Prostate gland (tissue), 2 donors: ENCODE measurements around the gene SLC10A7. TPM values are rescaled to one million over a fixed set of nuclear protein-coding genes. Genes with fewer than 3 reads are reported as not detected.

Experiments used
- DNase-seq: peaks from one replicate; pipeline ENCODE4 v3.0.0-alpha.2; 2019; ENCODE audit warnings: low spot score
- H3K27ac ChIP-seq, 2 donors: fragments of 200-600 bp; sonication (generic); 2 replicates each; pipeline ENCODE4 v1.5.1; 2017 to 2019
- H3K27me3 ChIP-seq: fragments of 200-600 bp; sonication (generic); replicated peaks from 2 replicates; pipeline ENCODE4 v1.5.1; 2019; ENCODE audit not compliant: insufficient read depth
- H3K36me3 ChIP-seq, 2 donors: fragments of 200-600 bp; sonication (generic); 1 replicate in 1 of 2; 2 replicates in 1 of 2; pipeline versions ENCODE4 v1.5.1 to v1.8.1; 2017 to 2019
- H3K4me1 ChIP-seq: fragments of 200-600 bp; sonication (generic); replicated peaks from 2 replicates; pipeline ENCODE4 v1.5.1; 2019
- H3K4me3 ChIP-seq, 2 donors: fragments of 200-600 bp; sonication (generic); 2 replicates each; pipeline ENCODE4 v1.5.1; 2017 to 2019
- H3K9me3 ChIP-seq: fragments of 200-600 bp; sonication (generic); 2 replicates; pipeline ENCODE4 v1.5.1; 2017
- POLR2A ChIP-seq: fragments of 450-650 bp; IDR thresholded peaks from one replicate; pipeline ENCODE4 v1.6.1; 2016; ENCODE audit warnings: antibody characterized with exemption, mild to moderate bottlenecking
- POLR2AphosphoS5 ChIP-seq: sonication (generic); formaldehyde crosslinking; IDR thresholded peaks from one replicate; pipeline ENCODE4 v1.6.1; 2017; ENCODE audit warnings: antibody characterized with exemption
- WGBS: methylation state at CpG from one replicate; pipeline ENCODE4 v1.1.5; 2018; 5-methylcytosine and 5-hydroxymethylcytosine counted together
- intact Hi-C: fragments of 100-400 bp; cut with DNase I; formaldehyde crosslinking; loops from one replicate; pipeline ENCODE4 v1.14.2; 2022
- total RNA-seq, 2 donors: library from RNA; depleted of rRNA; stranded (reverse); fragments of >200 nt; gene quantifications; one replicate each; pipeline ENCODE4 v1.1.0, GENCODE V29; 2016
- TF ChIP-seq, protein P1 (sequence below), 4 experiments: fragments of 200-600 bp in 2 of 4; fragments of 450-650 bp in 2 of 4; sonication (generic) in 2 of 4; IDR thresholded peaks; 1 replicate in 3 of 4; 2 replicates in 1 of 4; pipeline ENCODE4 v1.5.1; 2016 to 2019; ENCODE audit warnings: antibody characterized with exemption in 4 of 4, mild to moderate bottlenecking in 2 of 4, moderate library complexity in 2 of 4

The SLC10A7 gene
- total RNA-seq, 2 donors from 2014 or later = 9.9 to 11.2 TPM

GRCh38 chr4:146238107-146238506 is 283.6 kb downstream of the SLC10A7 start:
- no peaks in the 10 kb centered on the region for H3K4me1 ChIP-seq
- intact Hi-C loops = no loop called here
- 93% methylated on average over 3 of the region's 3 CpGs for WGBS

GRCh38 chr4:146237092-146237491 is 284.6 kb downstream of the SLC10A7 start:
- DNase-seq = no peak
- WGBS = 92% methylated on average over 6 of the region's 6 CpGs
- H3K27ac ChIP-seq = no peak overlapping the region
- H3K9me3 ChIP-seq = no peaks in the 10 kb centered on the region
- TF ChIP-seq POLR2A (no peak), POLR2AphosphoS5 (no peak)
- TF ChIP-seq, protein P1, sequence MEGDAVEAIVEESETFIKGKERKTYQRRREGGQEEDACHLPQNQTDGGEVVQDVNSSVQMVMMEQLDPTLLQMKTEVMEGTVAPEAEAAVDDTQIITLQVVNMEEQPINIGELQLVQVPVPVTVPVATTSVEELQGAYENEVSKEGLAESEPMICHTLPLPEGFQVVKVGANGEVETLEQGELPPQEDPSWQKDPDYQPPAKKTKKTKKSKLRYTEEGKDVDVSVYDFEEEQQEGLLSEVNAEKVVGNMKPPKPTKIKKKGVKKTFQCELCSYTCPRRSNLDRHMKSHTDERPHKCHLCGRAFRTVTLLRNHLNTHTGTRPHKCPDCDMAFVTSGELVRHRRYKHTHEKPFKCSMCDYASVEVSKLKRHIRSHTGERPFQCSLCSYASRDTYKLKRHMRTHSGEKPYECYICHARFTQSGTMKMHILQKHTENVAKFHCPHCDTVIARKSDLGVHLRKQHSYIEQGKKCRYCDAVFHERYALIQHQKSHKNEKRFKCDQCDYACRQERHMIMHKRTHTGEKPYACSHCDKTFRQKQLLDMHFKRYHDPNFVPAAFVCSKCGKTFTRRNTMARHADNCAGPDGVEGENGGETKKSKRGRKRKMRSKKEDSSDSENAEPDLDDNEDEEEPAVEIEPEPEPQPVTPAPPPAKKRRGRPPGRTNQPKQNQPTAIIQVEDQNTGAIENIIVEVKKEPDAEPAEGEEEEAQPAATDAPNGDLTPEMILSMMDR (IDR thresholded peaks at IDR 0.05) = no peak
- H3K4me3 ChIP-seq = no peak overlapping the region
- H3K27me3 ChIP-seq = no peaks in the 10 kb centered on the region
- intact Hi-C loops = no loop called here
- H3K4me1 ChIP-seq = no peaks in the 10 kb centered on the region
- no peaks in the 10 kb centered on the region for H3K36me3 ChIP-seq

More at GRCh38 chr4:146238107-146238506, 283.6 kb downstream of the SLC10A7 start:
- no peaks in the 10 kb centered on the region for H3K27me3 ChIP-seq
- H3K9me3 ChIP-seq = no peaks in the 10 kb centered on the region
- no peak for TF ChIP-seq POLR2AphosphoS5
- TF ChIP-seq, protein P1 (IDR thresholded peaks at IDR 0.05) = no peak
- TF ChIP-seq POLR2A = no peak
- no peak overlapping the region for H3K27ac ChIP-seq
- no peaks in the 10 kb centered on the region for H3K36me3 ChIP-seq
- no peak overlapping the region for H3K4me3 ChIP-seq
- DNase-seq = no peak

DNA sequence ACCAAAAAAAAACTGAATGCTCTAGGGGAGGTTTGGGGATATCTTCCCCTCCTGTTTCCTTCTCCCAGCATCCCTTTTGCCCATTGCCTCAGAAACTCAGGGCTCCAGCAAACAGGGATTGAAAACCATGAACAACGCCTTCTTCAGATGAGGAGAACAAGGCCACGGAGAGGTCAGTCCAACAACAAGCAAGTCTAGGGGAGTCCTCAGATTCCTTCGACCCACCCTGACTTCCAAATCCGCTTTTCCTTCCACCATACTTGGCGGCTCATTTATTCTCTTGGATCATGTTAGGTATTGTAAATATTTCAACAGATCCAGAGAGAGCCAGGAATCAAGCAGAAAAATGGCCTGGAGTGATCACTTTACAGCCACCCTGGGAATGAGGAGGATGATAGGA is 285.5 kb downstream of the SLC10A7 start:
- Histone ChIP-seq H3K27me3 (no peaks in the 10 kb centered on the region), H3K4me1 (no peaks in the 10 kb centered on the region), H3K27ac (no peak overlapping the region), H3K4me3 (no peak overlapping the region), H3K9me3 (no peaks in the 10 kb centered on the region), H3K36me3 (no peaks in the 10 kb centered on the region)
- intact Hi-C loops = no loop called here
- TF ChIP-seq POLR2A (no peak), POLR2AphosphoS5 (no peak)
- TF ChIP-seq, protein P1 (IDR thresholded peaks at IDR 0.05) = no peak
- 73% methylated on average over 5 of the region's 5 CpGs for WGBS
- no peak for DNase-seq

DNA sequence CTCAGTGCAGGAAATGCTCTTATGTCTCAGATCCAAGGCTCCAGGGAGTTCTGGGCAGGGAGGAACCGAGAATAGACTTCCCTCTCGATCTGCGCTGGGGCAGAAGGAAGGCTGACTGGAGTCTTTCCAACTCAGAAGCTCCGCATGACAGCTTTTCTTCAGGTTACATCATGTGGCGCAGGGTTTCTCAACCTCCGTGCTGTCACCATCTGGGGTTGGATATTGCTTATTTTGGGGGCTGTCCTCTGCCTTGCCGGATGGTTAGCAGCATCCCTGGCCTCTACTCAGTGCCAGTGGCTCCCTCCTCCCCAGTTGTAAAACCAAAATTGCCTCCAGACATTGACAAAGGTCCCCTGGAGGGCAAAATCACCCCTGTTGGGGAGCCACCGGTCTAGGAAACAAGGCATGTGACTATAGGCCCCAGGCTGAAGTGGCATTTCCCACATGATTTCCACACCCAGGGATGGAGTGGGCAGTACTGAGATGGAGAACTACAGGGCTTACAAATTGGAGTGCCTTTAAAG is 286.0 kb downstream of the SLC10A7 start:
- H3K27ac ChIP-seq = no peak overlapping the region
- H3K9me3 ChIP-seq = no peaks in the 10 kb centered on the region
- intact Hi-C loops = no loop called here
- H3K4me1 ChIP-seq = no peaks in the 10 kb centered on the region
- H3K4me3 ChIP-seq = no peak overlapping the region
- no peak for TF ChIP-seq POLR2A
- no peak for TF ChIP-seq POLR2AphosphoS5
- TF ChIP-seq, protein P1 (IDR thresholded peaks at IDR 0.05) = no peak
- H3K27me3 ChIP-seq = no peaks in the 10 kb centered on the region
- DNase-seq = no peak
- 81% methylated on average over 8 of the region's 8 CpGs for WGBS
- no peaks in the 10 kb centered on the region for H3K36me3 ChIP-seq

DNA sequence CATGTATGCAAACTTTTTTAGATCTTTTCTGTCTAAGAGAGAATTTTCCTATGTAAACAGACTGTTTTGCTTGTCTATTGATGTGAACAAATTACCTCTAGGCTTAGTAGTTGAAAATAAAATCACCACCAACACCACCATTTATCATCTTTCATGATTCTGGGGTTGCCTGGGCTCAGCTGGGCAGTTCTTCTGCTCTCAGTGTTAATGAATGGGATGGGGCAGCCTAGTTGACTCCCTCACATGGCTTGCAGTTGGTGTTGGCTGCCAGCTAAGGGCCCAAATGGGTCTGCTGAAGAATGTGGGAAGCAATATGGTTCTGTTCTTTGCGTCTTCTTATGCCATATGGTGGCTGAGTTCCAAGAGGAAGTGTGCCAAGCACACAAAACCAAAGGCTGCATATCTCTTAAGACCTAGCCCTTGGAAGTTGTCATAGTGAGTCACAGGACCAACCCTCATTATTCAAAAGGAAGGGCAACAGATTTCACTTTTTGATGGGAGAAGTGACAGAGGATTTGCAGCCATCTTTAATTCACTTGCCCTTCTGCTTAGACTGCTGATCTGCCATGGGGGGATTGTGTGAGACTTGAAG is 289.5 kb downstream of the SLC10A7 start:
- Histone ChIP-seq H3K4me3 (no peak overlapping the region), H3K4me1 (no peaks in the 10 kb centered on the region), H3K27ac (no peak overlapping the region), H3K9me3 (no peaks in the 10 kb centered on the region), H3K27me3 (no peaks in the 10 kb centered on the region), H3K36me3 (no peaks in the 10 kb centered on the region)
- TF ChIP-seq POLR2AphosphoS5 (no peak), POLR2A (no peak)
- TF ChIP-seq, protein P1 (IDR thresholded peaks at IDR 0.05) = no peak
- intact Hi-C loops = no loop called here
- DNase-seq = no peak
- 78% methylated on average over 1 of the region's 1 CpG for WGBS
